Right renal cortex interstitium (tissue), 3 donors: ENCODE results near the gene TOGARAM2. TPM values are rescaled to one million over a fixed set of nuclear protein-coding genes. Genes with fewer than 3 reads are reported as not detected.
"Not testable (repeated sequence)": the region's sequence is repeated elsewhere in the genome, so short reads cannot be mapped to it uniquely, and the experiment has no call there.

Experiments
- DNase-seq, 3 donors: peaks; one replicate each; pipeline ENCODE4 v3.0.0-alpha.2; 2013; ENCODE audit warnings: low read depth in 3 of 3, low spot score in 2 of 3
- polyA plus RNA-seq, 3 donors: library from polyadenylated mRNA; unstranded; fragments of 120-200 nt; gene quantifications; one replicate each; pipeline ENCODE4 v1.2.1, GENCODE V29; 2013; ENCODE audit not compliant: insufficient read length in 3 of 3

The TOGARAM2 gene
- polyA plus RNA-seq, 3 donors: 0.86 to 0.94 (median 0.89) TPM

DNA sequence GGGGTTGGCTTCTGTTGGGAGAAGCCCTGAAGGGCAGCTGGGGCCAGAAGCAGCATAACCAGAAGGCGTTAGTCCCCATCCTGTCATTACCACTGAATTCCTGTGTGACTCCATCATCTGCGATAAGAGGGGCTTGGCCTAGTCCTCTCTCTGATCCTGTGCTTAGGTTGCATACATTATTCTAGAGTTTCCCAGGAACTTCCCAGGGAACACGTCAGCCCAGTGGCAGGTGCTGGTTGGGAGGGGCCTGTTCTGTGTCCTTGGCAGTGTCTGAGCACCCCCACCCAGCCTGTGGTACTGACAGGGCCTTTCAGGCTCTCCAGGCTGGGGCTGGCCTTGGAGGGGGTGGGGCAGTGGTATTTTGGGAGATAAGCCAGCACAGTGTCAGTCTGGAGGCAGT, 4.5 kb upstream of the TOGARAM2 start:
- DNase-seq: no peak

DNA sequence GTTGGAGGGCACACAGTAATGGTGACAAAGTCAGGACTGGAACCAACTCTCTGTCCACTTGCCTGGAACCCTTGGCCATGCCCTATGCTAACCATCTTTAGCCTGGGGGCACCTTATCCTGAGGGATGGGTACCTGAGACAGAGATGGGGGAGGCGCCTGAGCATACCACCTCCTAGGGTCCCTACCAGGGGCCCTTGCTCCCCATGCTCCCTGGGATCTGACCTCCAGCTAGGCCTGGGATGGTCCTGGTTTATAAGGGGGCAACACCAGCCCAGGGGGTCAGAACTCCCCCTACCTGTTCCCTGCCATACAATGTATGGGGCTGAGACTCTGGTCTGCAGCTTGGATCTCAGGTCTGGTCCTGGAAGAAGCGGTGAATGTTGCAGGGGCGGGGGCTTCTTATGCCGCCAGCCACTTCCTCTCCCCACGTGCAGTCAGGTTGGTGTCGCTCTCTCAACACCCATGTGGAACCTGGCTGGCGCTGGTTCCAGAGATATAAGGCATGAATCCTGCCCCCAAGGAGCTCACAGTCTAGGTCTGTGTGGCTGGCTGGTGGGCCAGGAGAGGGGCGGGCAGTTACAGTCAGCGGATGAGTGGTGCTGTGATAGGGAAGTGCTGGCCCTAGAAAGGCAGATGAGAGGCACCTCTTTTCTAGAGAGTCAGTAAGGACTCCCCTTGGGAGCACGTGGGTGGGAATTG, 3.8 kb upstream of the TOGARAM2 start:
- no peak for DNase-seq

DNA sequence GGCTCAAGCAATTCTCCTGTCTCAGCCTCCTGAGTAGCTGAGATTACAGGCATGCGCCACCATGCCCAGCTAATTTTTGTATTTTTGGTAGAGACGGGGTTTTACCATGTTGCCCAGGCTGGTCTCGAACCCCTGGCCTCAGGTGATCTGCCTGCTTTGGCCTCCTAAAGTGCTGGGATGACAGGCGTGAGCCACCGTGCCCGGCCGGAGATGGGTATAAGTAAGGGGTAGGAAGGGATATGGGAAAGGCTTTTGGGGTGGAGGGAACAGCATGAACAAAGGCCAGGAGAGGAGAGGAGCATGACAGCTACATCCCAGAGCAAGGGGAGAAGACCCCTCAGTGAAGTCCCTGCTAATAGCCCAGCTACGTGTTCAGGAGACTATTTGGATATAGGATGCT, 3.1 kb upstream of the TOGARAM2 start:
- DNase-seq: not testable (repeated sequence)

DNA sequence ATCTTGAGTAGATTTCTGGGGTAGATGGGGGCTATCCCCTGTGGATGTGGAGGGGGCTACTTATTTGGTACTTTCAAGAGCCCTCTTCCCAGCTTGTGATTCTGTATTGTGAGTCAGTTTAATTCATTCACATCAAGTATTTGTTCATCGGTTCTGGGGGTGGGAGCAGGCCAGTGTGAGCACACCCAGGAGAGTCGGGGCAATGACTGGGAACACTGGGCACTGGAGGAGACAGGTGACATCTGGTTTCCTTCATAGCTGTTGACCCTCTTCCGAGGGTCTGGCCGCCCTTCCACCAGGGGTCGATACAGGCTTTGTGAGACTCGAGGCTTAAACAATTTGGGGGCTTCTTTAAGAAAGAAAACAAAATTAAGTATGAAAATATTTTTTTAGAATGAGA, 2.5 kb upstream of the TOGARAM2 start:
- no peak for DNase-seq

DNA sequence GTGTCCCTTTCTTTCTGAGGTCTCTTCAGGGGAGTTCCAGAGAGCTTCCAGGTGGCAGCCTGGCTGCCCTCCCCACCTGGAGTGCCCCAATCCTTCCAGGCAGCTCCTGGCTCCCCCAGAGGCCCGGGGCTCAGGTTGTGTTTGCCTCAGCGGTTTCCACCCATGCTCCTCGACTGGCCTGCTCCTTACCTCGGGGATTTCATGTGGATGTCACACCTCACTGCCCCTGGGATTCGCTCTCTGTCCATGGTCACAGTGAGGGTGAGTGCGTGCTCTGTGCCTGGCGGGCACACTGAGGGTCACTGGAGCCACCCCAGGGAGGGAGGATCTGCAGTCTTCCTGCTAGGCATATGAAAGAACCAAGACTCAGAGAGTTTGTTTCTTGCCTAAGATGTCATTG, 2.1 kb upstream of the TOGARAM2 start:
- DNase-seq: no peak

DNA sequence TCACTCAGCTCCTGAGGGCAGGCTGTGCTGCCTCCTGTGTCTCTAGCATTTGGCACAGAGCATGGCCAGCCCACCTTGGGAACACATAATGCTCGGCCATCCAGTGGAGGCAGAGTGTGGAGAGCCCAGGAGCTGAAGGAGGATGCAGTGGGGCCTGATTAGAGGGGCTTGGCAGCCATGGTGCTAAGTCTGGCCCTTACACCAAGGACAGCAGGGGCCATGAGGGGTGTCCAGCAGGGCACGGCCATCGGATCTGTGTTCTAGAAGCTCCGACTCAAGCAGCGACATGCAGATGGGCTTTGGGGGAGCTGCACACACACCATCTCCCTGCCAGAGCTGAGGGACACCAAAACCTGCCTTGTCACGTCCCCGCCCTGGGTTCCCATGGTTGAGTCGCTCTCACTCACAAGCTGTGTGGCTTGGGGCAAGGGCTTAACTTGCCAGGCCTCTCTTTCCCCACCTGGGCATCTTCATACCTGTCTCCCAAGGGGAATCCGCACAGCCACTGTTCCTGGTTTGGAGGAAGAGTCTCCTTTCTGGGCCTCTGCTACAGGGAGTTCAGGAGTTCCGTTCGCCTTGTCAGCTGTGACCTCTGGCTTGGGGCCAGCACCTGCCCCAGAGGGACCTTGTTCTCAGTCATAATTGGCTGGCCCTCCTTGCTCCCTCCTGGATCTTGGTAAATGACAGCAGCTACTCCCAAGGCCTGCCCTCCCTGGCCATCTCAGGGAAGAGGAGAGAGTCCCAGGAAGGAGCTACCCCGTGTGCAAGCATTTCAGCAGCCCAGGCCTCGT, 1.3 kb upstream of the TOGARAM2 start:
- no peak for DNase-seq

DNA sequence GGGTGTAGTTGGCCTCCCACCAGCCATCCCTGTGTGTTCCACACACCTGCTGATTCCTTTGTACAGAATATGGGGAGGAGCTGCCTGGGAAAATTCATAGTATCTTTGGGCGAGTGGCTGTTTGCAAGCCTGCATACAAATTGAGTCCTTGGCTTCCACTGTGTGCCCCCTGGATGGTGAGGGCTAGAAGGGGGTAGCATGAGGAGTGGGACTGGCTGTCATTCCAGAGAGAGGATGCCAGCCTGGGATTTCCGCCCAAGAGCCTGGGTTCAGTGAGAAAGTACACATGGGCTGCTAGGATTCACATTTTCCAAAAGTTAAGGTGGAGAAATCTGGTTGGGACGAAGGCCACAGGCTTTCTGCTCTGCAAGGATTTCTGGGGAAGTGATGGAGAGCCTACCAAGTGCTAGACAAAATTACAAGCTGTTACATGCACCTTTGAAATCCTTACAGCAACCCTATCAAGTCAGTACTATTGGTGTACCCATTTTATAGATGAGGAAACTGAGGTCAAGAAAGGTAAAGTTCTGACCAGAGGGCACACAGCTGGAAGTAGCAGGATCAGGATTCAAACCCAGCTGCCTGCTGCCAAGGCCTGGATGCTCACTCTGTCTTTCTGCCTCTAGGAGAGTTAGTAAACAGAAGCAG, 606 bp upstream of the TOGARAM2 start:
- no peak for DNase-seq

DNA sequence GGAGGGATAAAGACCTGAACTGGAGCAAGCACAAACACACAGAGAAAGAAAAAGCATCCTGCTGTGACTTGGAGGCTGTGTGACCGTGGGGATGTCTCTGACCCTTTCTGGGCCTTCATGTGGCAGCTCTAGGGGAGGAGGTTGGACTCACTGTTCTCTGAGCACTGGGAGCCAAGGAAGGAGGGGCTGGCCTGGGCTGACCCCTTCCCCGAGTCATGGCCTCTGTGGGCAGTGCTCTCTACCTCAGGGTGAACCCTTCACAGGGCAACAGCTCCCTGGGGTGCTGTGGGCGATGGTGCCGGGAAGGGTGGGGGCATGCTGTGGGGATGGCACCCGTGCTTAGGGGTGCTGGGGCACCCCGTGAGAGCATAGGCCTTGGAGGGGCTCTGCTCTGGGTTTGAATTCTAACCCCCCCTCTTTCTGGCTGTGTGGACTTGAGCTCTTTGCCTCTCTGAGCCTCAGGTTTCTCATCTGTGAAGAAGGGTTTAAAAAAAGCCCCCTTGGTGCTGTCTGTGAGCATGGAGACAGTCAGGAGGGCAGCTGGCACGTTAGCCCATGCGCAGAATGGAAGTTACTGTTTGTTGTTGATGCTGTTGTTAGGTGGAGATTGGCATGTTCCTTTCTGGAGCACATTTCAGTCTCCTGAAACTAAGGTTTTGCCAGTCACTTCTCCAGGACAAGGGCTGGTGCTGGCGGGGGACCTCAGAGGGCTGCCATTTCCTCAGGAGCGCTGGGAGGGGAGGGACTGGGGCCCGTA, 700 bp downstream of the TOGARAM2 start:
- DNase-seq: no peak

DNA sequence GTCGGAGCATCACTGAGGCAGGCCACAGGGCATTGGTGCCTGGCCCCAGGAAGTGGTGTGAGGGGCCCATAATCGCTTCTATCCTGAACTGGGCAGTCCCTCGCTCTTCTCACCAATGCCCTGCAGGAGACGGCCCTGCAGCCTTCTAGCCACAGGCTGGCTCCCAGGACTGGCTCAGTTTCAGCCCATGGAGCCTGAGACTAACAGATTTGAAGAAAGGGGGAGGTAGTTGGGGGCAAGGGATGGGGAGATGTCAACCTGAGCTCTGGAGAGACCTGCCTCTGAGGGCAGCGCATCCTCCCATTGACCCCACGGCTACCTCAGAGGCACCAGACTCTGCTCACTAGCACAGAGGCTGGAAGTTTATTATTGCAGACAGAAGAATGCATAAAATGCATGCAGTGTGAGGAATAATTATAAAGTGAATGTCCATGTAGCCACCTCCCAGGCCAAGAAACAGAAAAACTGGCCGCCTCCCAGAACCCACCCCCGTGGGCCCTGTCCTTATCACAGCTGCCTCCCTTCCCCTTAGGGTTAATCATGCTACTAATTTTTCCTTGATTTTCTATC, 1.4 kb downstream of the TOGARAM2 start:
- no peak for DNase-seq

DNA sequence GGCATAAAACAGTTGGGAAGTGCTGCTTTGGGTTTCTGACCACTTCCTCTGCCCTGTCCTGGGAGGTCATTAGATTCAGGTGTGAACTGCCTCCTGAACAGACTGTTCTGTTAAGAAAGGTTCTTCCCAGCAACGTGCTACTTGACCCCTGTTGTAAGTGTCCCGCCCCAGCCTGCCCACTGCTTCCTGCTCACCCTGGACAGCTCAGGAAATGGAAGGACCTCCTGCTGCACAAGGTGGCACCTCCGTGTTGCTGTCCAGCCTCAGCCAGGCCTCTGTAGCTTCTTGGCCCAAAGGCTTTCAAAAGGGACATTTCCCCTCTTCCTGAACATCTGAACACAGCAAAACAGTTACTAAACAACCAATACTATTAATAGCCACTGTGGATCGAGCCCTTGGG, 5.3 kb downstream of the TOGARAM2 start:
- no peak for DNase-seq

DNA sequence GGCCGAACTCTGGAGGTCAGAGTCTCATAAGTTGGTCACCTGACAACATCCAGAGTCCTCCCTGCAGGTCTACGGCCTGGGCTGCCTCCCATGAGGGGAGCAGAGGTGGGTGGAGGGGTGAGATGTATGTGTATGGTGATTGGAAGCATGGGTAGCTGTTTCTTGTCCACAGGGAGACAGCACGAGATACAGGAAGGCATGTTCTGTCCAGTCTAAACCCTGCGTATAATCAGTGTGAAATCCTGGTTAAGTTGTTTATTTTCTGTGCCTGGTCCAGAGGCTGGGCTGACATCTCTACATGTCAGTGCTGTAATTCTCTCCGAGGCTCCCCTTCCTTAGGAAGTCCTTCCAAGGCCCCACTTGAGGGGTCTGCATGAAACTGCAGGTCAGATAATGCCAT, 8.9 kb downstream of the TOGARAM2 start:
- DNase-seq: no peak

DNA sequence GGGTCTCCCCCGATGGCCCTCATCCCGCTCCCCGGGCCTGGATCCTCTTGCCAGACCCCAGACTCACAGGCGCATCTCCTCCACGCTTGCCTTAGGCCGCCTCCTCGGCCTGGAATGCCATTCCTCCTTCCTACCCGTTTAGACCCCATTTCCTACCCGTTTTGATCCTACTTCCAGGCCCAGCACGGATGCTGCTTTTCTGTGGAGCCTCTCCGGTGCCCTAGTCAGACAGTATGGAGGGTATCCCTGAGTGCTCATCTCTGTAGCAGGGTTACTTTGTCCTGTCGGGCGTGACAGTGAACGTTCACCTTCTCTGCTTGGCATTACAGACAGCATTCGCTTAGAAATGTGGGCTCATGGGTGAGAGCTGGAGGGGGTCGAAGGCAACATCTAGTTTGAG, 9.3 kb downstream of the TOGARAM2 start:
- DNase-seq: no peak

DNA sequence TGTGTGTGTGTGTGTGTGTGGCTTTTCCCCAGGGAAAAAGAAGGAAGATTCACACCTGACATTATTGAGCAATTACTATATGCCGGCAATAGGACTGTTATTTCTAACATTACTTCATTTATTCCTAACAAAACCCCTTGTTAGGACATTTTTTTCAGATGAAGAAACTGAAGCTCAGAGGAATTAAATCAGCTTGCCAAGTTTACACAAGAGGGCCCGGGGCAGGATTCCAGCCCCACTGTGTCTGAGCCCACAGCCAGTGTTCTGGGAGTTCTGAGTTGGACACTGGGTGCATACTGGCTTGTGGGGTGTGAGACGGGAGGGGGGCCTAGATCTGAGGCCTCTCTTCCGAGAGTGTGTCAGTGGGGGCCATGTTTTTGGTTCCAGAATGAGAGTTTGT, 9.9 kb downstream of the TOGARAM2 start:
- no peak for DNase-seq

DNA sequence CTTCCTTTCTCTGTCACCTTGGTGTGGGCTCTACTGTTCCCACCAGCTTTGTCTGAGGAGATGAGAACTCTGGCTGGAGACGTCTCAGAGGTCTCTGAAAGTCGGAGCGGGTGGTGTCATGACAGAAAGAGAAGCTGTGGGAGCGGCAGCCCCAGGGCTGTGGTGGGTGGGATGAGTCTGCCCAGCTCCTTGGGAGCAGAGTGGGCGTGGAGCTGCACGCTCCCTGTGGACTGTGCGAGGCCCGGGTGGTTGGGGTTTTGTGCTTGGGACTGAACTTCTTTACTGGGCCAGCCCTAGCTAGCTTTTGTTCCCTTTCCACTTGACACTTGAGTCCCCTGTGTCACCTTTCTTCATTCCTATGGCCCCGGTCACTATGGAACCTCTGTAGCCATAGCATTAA, 10.4 kb downstream of the TOGARAM2 start:
- no peak for DNase-seq

DNA sequence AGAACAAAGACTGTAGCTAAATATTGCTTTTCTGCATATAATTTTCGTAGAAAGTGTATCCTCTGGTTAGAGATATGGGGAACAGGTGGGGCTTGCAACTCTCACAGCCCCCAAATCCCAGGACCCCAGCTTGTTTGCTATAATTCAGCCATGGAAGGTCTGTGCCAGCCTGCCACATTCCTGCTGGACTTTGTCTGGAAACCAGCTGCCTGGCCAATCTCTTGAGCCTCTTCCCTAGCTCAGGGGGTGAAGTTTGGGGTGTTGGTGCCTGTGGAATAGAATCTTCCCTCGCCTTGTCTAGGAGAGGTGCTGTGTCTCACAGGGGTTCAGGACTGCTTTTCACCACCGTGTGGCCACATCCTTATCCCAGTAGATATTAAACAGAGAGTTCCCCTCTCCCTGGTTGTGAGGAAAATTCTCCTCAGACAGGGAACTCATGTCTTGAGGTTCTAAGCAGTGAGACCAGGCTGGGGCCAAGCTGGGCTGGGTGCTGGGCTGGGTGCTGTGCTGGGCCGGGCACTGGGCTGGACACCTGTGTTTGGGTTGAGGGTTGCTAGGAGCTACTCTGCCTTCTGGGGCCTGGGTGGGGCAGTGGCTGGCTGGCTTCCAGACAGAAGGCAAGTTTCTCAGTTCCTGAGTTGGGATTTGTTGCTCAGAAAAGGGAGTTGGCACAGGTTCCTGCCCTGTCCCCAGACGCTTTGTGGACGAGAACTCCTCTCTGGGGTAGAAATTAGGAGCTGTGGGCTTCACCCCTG, 12.3 kb downstream of the TOGARAM2 start:
- no peak for DNase-seq

DNA sequence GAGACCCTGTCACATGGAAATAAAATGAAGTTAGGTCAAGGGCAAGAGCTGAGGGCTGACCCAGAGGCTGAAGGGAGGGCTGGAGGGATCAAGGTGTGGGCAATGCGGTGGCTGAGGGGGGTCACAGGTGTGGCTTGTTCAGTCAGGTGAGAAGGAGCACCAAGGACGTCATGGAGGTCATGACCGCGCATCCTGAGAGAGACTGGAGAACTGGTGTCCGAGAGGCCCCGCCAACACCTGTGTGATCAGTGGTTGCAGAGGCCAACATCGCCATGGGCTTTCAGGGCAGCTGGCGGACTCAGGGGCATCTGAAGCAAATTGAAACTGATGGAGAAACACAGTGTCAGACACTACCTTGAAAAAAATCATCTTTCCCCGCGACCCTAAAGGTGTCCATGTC, 13.0 kb downstream of the TOGARAM2 start:
- DNase-seq: no peak

DNA sequence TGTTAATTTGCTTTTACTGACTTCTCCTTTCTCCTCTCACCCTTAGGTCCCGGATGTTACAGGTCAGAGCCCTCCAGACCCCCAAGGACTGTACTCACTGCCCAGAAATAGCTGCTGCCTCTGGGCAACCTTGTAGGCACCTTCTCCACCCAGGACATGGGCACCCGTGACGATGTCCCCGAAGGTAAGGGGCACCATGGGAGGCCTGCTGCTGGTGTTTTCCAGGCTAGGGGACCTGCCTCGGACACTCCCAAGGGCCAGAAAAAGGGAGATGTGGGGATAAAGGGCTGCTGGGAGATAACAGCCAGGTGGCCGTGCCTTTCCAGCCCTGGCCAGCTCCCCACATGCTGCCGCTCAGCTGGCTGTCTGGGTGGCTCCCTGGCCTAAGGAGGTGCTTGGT, 13.6 kb downstream of the TOGARAM2 start:
- no peak for DNase-seq

DNA sequence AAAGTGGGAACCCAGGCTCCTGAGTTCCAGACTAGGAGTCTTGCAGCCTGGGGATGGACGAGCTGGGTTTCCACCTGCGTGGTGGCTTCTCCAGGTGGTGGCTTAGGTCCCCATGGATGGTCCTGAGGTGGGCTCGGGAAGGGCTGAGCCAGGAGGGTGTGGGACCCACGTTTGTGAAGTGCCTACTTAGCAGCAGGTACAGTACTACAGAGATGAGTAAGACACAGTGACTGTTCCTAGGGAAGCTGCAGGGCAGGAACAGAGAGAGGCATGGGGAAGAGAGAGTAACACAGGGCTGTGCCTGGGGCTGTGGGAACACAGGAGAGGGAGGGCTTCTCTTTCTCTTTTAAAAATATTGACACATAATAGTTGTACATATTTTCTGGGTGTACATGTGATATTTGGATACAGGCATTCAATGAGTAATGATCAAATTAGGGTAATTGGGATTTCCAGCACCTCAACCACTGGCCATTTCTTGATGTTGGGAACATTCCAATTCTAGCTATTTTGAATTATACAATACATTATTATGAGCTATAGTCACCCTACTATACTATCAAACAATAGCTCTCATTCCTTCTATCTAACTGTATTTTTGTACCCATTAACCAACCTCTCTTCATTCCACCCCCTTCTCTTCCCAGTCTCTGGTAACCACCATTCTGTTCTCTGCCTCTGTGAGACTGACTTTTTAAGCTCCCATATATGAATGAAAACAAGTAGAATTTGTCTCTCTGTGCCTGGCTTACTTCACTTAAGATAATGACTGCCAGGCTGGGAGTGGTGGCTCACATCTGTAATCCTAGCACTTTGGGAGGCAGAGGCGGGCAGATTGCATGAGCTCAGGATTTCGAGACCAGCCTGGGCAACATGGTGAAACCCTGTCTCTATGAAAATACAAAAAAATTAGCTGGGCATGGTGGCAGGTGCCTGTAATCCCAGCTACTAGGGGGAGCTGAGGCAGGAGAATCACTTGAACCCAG, 15.0 kb downstream of the TOGARAM2 start:
- DNase-seq: no peak
